ENCODE measurements around the gene AKR1E2.
A peak's percentile ranks its signal among the peaks of the same experiment; 100 is the strongest.
"Not testable (repeated sequence)": the region's sequence is repeated elsewhere in the genome, so short reads cannot be mapped to it uniquely, and the experiment has no call there.

The AKR1E2 gene

GRCh38 chr10:4813496-4813895, 12.5 kb upstream of the AKR1E2 start:
- DNase-seq (ENCODE audit: low spot score) = no peak

GRCh38 chr10:4815646-4816180, 10.3 kb upstream of the AKR1E2 start:
- DNase-seq (ENCODE audit: low spot score) = not testable (repeated sequence)

- DNase-seq (ENCODE audit: low spot score) = no peak
These were observed 9.0 kb upstream of the AKR1E2 start for GRCh38 chr10:4816966-4817365.

GRCh38 chr10:4819067-4819466, 6.9 kb upstream of the AKR1E2 start:
- DNase-seq (ENCODE audit: low spot score) = no peak

GRCh38 chr10:4819707-4820106, 6.3 kb upstream of the AKR1E2 start:
- no peak for DNase-seq (ENCODE audit: low spot score)

- no peak for DNase-seq (ENCODE audit: low spot score)
These were observed 5.1 kb upstream of the AKR1E2 start for GRCh38 chr10:4820804-4821401.

GRCh38 chr10:4822208-4822607, 3.8 kb upstream of the AKR1E2 start:
- DNase-seq (ENCODE audit: low spot score) = no peak

GRCh38 chr10:4824791-4825310, 1.2 kb upstream of the AKR1E2 start:
- DNase-seq (ENCODE audit: low spot score) = no peak

GRCh38 chr10:4825456-4825867, 545 bp upstream of the AKR1E2 start:
- no peak for DNase-seq (ENCODE audit: low spot score)

GRCh38 chr10:4826792-4827324, 851 bp downstream of the AKR1E2 start:
- no peak for DNase-seq (ENCODE audit: low spot score)

- no peak for DNase-seq (ENCODE audit: low spot score)
These were observed 2.0 kb downstream of the AKR1E2 start for GRCh38 chr10:4828005-4828404.

GRCh38 chr10:4830551-4830950, 4.5 kb downstream of the AKR1E2 start:
- no peak for DNase-seq (ENCODE audit: low spot score)

- no peak for DNase-seq (ENCODE audit: low spot score)
These were observed 5.1 kb downstream of the AKR1E2 start for GRCh38 chr10:4831091-4831490.

- DNase-seq (ENCODE audit: low spot score) = no peak
These were observed 7.3 kb downstream of the AKR1E2 start for GRCh38 chr10:4833286-4833685.

- DNase-seq (ENCODE audit: low spot score) = no peak
These were observed 8.9 kb downstream of the AKR1E2 start for GRCh38 chr10:4834898-4835405.

- DNase-seq (ENCODE audit: low spot score) = no peak
These were observed 9.5 kb downstream of the AKR1E2 start for GRCh38 chr10:4835494-4835918.

GRCh38 chr10:4836416-4836969, 10.5 kb downstream of the AKR1E2 start:
- no peak for DNase-seq (ENCODE audit: low spot score)

- DNase-seq (ENCODE audit: low spot score) = no peak
These were observed 11.5 kb downstream of the AKR1E2 start for GRCh38 chr10:4837551-4837950.

- DNase-seq (ENCODE audit: low spot score) = peak; percentile 34
These were observed 12.7 kb downstream of the AKR1E2 start for GRCh38 chr10:4838743-4839142.

GRCh38 chr10:4839353-4839752, 13.3 kb downstream of the AKR1E2 start:
- no peak for DNase-seq (ENCODE audit: low spot score)

- no peak for DNase-seq (ENCODE audit: low spot score)
These were observed 14.1 kb downstream of the AKR1E2 start for GRCh38 chr10:4840151-4840550.

GRCh38 chr10:4843525-4844180, 17.6 kb downstream of the AKR1E2 start:
- no peak for DNase-seq (ENCODE audit: low spot score)

- DNase-seq (ENCODE audit: low spot score) = no peak
These were observed 18.9 kb downstream of the AKR1E2 start for GRCh38 chr10:4844864-4845263.

All from kidney capillary endothelial cell (primary cell).